Anterior cingulate cortex (tissue), 58 donors: ENCODE results near the gene MARCHF7.
"Not testable (repeated sequence)": the region's sequence is repeated elsewhere in the genome, so short reads cannot be mapped to it uniquely, and the experiment has no call there.

Experiments
- DNase-seq, 58 donors: peaks; one replicate each; lab custom pipeline; 2025; lab: John Stamatoyannopoulos, UW

The MARCHF7 gene

GRCh38 chr2:159715451-159715850 is 3.1 kb downstream of the MARCHF7 start:
- DNase-seq = no peak

- not testable (repeated sequence) for DNase-seq
Observed at GRCh38 chr2:159716409-159716808, 4.1 kb downstream of the MARCHF7 start.

- no peak for DNase-seq
Observed at GRCh38 chr2:159716857-159717256, 4.6 kb downstream of the MARCHF7 start.

- DNase-seq = no peak
Observed at GRCh38 chr2:159720676-159721075, 8.4 kb downstream of the MARCHF7 start.

- no peak for DNase-seq
Observed at GRCh38 chr2:159722580-159722979, 10.3 kb downstream of the MARCHF7 start.

- DNase-seq = not testable (repeated sequence)
Observed at GRCh38 chr2:159724795-159725572, 12.7 kb downstream of the MARCHF7 start.

- DNase-seq = no peak
Observed at GRCh38 chr2:159725713-159726112, 13.4 kb downstream of the MARCHF7 start.

- DNase-seq = no peak
Observed at GRCh38 chr2:159728629-159729028, 16.3 kb downstream of the MARCHF7 start.

GRCh38 chr2:159735648-159736047 is 23.3 kb downstream of the MARCHF7 start:
- DNase-seq = no peak

- no peak for DNase-seq
Observed at GRCh38 chr2:159736048-159736447, 23.7 kb downstream of the MARCHF7 start.

GRCh38 chr2:159737292-159737916 is 25.1 kb downstream of the MARCHF7 start:
- no peak for DNase-seq

- no peak for DNase-seq
Observed at GRCh38 chr2:159737917-159738296, 25.6 kb downstream of the MARCHF7 start.

- no peak for DNase-seq
Observed at GRCh38 chr2:159738509-159739390, 26.4 kb downstream of the MARCHF7 start.

GRCh38 chr2:159742846-159743245 is 30.5 kb downstream of the MARCHF7 start:
- DNase-seq = no peak

GRCh38 chr2:159744363-159744762 is 32.1 kb downstream of the MARCHF7 start:
- no peak for DNase-seq

- not testable (repeated sequence) for DNase-seq
Observed at GRCh38 chr2:159745237-159745636, 32.9 kb downstream of the MARCHF7 start.

GRCh38 chr2:159748089-159748488 is 35.8 kb downstream of the MARCHF7 start:
- no peak for DNase-seq

GRCh38 chr2:159750873-159751272 is 38.6 kb downstream of the MARCHF7 start:
- no peak for DNase-seq

- no peak for DNase-seq
Observed at GRCh38 chr2:159753797-159754196, 41.5 kb downstream of the MARCHF7 start.

- DNase-seq = no peak
Observed at GRCh38 chr2:159755014-159755413, 42.7 kb downstream of the MARCHF7 start.

GRCh38 chr2:159755788-159756187 is 43.5 kb downstream of the MARCHF7 start:
- no peak for DNase-seq
